ENCODE results near the gene ERGIC3.

GRCh38 chr20:35587436-35587835 lies 45.6 kb downstream of the ERGIC3 start:
- TF ChIP-seq CTCF (optimal IDR thresholded peaks at IDR 0.05 in 1 of 3, IDR thresholded peaks at IDR 0.05 in 1 of 3, conservative IDR thresholded peaks at IDR 0.05 in 1 of 3; ENCODE audit: extremely low read depth in 1 of 3, insufficient read depth in 2 of 3, low read length in 3 of 3): no peak
- no peak for TF ChIP-seq EZH2 (IDR thresholded peaks at IDR 0.05; ENCODE audit: low read length)

All from keratinocyte (primary cell).